ENCODE measurements around the gene KLK13.

DNA sequence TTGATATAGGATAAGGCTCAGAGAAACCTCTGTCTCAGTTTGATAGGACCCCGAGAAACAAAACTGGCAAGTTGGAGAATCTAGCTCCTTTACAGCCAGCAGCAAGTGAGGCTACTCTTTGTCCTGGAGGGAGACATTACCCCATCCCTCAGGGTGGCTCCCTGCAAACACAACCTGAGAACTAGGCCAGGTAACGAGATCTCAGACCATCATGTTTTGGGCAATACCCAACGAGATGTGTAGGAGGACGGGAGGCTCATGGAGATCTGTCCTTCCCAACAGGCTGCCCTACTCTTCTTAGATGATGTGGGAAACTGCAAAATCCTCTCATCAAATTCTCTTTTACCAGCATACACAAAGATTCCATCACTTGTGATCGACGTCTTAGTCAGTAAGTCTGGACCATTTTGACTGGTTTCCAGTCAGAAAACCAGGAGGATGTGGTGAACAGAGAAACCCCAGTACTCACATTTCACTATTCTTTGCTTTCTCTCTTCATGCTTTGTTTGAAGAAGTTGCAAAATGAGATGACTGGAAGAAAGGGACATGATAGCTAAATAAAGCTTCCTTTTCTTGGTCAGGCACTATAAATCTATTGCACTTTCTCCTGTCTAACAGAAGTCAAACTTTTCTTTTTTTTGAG, 49.3 kb upstream of the KLK13 start:
- no peak for TF ChIP-seq GATA3 (IDR thresholded peaks at IDR 0.05; ENCODE audit: low read depth, low read length)
- TF ChIP-seq GATA2 (IDR thresholded peaks at IDR 0.05; ENCODE audit: low read depth, low read length): no peak
